Astrocyte of the spinal cord (primary cell): ENCODE measurements around the gene SLC29A4.

Source experiments
- DNase-seq: peaks from one replicate; pipeline ENCODE4 v3.0.0; 2011; ENCODE audit warnings: low read depth, low spot score
- H3K4me3 ChIP-seq: 2 replicates; pipeline ENCODE4 v1.5.1; 2011; ENCODE audit warnings: low read depth, mild to moderate bottlenecking, low read length, moderate library complexity
- CTCF ChIP-seq: IDR thresholded peaks from 2 replicates; pipeline ENCODE4 v1.5.1; 2012; ENCODE audit warnings: low read depth, mild to moderate bottlenecking, low read length, inconsistent platforms
- in situ Hi-C: cut with HindIII; loops from 2 replicates; pipeline ENCODE4 v1.10.0; 2017; ENCODE audit warnings: low sequenced_read_pairs

SLC29A4 gene

GRCh38 chr7:5344342-5344741, 61.6 kb downstream of the SLC29A4 start:
- no peak for DNase-seq
- no peak overlapping the region for H3K4me3 ChIP-seq
- no peak for TF ChIP-seq CTCF
- in situ Hi-C loops: no loop called here

GRCh38 chr7:5345171-5345570, 62.4 kb downstream of the SLC29A4 start:
- DNase-seq: no peak
- no peak overlapping the region for H3K4me3 ChIP-seq
- in situ Hi-C loops: no loop called here
- no peak for TF ChIP-seq CTCF

GRCh38 chr7:5345671-5346070, 62.9 kb downstream of the SLC29A4 start:
- TF ChIP-seq CTCF: no peak
- DNase-seq: no peak
- in situ Hi-C loops: no loop called here
- no peak overlapping the region for H3K4me3 ChIP-seq

- DNase-seq: no peak
- no peak overlapping the region for H3K4me3 ChIP-seq
- TF ChIP-seq CTCF: no peak
- in situ Hi-C loops: no loop called here
Measured at GRCh38 chr7:5348134-5349004, 65.6 kb downstream of the SLC29A4 start.

- in situ Hi-C loops: no loop called here
- TF ChIP-seq CTCF: no peak
- no peak for DNase-seq
- no peak overlapping the region for H3K4me3 ChIP-seq
Measured at GRCh38 chr7:5349005-5349380, 66.2 kb downstream of the SLC29A4 start.

- no peak overlapping the region for H3K4me3 ChIP-seq
- in situ Hi-C loops: no loop called here
- DNase-seq: no peak
- TF ChIP-seq CTCF: no peak
Measured at GRCh38 chr7:5349437-5350173, 66.9 kb downstream of the SLC29A4 start.
